GM18508 (cell line): ENCODE results near the gene CYSLTR1.
A peak's percentile ranks its signal among the peaks of the same experiment; 100 is the strongest.
"Not testable (repeated sequence)": the region's sequence is repeated elsewhere in the genome, so short reads cannot be mapped to it uniquely, and the experiment has no call there.

Experiments
- ATAC-seq: cut with Tn5 transposase; IDR thresholded peaks from one replicate; pipeline ENCODE4 v1.9.1; 2021; ENCODE audit warnings: moderate number of reproducible peaks; ENCODE audit not compliant: insufficient read depth, unreplicated experiment

Gene CYSLTR1, protein sequence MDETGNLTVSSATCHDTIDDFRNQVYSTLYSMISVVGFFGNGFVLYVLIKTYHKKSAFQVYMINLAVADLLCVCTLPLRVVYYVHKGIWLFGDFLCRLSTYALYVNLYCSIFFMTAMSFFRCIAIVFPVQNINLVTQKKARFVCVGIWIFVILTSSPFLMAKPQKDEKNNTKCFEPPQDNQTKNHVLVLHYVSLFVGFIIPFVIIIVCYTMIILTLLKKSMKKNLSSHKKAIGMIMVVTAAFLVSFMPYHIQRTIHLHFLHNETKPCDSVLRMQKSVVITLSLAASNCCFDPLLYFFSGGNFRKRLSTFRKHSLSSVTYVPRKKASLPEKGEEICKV

GRCh38 chrX:78327370-78328086 is at the start of gene CYSLTR1:
Gene CYSLTR1 (minus strand): TSS chrX:78327611. CDS start chrX:78273746, 53,865 bp downstream.
- ATAC-seq, result peak; percentile 41

GRCh38 chrX:78377186-78377585 is 49.8 kb upstream of the CYSLTR1 start:
- ATAC-seq, result no peak

- peak; percentile 81 for ATAC-seq
These were observed 48.5 kb upstream of the CYSLTR1 start for GRCh38 chrX:78375894-78376293.

DNA sequence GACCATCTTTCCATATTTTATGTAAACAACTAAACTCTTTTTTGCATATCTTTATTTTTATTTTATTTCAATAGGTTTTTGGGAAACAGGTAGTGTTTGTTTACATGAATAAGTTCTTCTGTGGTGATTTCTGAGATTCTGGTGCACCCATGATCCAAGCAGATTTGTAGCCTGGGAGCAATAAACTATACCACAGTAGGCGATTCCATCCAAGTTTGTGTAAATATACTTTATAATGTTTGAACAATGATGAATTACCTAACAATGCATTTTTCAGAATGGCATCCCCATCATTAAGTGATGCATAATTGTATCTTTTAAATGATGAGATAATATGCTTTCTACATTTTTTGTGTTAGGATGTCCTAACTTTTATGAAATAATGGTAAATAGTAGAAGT is 39.2 kb upstream of the CYSLTR1 start:
- no peak for ATAC-seq

GRCh38 chrX:78357342-78358055 is 30.1 kb upstream of the CYSLTR1 start:
- ATAC-seq, result no peak

DNA sequence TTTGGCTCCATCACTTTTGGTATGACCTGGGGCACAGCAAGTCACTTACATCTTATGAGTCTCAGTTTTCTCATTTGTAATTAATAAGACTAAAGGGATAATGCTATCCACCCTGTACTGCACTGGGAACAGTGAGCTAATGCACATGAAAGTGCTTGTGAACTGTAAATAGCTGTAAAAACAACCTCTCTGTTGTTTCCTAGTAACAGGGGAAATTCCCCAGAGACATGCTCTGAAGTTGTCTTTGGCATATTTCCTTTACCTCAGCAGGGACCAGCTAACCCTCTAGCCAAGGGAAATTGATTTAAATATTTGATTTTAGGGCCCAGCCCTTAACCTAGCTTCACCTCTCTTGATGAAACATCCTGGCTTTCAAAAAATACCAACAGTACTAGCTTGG is 6.1 kb upstream of the CYSLTR1 start:
- no peak for ATAC-seq

DNA sequence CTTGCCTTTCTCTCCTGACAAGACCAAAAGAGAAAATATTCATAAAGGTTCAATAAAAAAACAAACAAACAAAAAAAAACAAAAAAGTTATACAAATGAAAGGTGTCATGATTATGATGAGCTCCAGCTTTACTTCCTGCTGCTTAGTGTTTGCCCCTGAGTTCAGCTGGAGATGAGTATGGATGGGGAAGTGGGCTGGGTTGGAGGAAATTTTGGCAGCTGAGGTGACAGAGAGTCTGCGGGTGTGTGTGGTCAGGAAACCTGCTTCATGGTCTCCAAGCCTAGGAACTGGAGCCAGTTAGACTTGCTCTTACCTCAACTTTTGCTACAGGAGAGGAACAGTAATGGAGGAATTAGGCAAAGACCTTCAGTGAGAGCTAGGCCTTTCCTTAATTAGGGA is 4.3 kb upstream of the CYSLTR1 start:
- no peak for ATAC-seq

- peak; percentile 36 for ATAC-seq
These were observed 3.1 kb upstream of the CYSLTR1 start for GRCh38 chrX:78330540-78330939.

DNA sequence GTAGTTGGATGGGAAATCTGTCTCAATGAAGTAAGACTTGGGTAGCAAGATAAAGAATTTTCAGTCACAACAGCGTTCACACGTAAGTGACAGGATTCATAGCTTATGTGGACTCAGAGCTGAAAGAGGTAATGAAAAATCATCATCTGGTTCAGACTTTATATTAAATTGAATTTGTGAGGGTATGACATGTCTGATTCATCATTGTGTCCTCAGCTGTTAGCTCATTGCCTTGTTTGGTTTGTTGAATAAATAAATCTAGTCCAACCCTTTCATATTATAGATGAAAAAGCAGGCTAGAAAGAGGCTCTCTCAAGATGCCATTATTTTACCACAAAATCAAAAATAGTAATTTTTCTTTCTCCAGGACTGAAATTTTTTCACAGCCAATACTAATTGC is 2.7 kb upstream of the CYSLTR1 start:
- ATAC-seq, result no peak

DNA sequence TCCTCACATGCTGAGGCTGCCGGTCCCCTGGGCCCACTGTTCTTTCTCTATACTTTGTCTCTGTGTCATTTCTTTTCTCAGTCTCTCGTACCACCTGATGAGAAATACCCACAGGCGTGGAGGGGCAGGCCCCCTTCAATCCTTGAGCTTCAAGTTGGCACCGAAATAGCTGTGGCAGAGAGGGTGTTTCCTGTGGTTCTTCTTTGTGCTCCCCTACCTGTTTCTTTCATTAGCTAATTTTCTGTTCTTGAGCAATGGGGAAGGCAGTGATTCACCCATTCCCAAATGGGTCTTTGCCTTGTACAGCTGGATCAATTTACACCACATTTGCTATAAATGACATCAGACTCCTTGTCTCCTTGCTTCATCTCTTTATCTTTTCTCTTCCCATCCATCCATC is 2.1 kb upstream of the CYSLTR1 start:
- no peak for ATAC-seq

DNA sequence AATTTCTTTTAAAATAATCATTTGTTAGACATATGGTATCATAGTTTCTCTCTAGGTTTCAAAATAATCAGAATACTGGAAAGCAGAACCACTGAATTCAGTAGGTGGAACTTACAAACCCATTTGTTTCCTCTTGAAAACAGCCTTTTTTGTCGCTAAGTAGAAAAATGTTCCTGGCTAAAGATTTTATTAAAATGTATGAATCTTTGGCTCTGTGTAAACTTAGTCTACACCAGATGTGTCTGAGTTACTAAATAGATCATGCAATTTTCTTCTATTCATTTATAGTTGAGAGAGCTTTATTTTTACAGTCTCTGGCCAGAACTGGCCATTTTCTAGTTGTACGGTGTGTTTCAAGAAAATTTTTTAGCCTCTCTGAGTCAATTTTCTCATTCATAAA is 1.0 kb downstream of the CYSLTR1 start:
- ATAC-seq, result no peak

- no peak for ATAC-seq
These were observed 4.5 kb downstream of the CYSLTR1 start for GRCh38 chrX:78322863-78323262.

- ATAC-seq, result peak; percentile 94
These were observed 5.6 kb downstream of the CYSLTR1 start for GRCh38 chrX:78321809-78322208.

DNA sequence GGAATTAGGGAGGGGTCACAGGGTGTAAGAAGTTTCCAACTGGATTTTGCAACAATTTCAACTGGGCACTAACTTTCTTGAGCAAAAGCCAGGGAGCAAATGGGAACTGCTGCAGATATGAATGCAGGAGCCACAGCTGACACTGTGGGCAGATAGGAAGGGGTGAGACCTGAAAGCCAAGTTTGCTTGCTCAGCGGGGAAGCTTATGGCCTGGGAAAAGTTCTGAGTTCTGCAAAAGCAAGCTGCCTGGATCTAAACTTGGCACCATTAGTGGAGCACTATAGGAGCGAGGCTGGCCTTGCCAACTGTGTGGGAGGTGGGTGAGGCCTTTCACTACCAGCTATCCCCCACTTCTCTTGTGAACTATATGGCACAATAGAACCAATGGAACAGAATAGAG is 11.1 kb downstream of the CYSLTR1 start:
- ATAC-seq, result no peak

- ATAC-seq, result no peak
These were observed 11.7 kb downstream of the CYSLTR1 start for GRCh38 chrX:78315745-78316144.

DNA sequence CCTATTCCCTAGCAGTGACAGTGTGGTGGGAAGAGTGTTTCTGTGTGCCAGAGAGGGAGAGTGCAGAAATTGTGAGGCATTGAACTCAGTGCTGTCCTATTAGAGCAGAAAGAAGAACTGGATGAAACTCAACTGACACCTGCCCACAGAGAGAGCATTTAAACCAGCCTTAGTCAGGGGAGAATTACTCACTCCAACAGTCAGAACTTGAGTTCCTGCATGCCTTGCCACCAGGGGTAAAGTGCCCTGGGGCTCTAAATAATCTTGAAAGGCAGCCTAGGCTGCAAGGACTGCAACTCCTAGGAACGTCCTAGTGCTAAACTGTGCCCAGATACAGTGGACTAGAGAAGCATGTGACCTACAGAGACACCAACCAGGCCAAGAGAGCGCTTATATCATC is 12.8 kb downstream of the CYSLTR1 start:
- peak; percentile 67 for ATAC-seq

DNA sequence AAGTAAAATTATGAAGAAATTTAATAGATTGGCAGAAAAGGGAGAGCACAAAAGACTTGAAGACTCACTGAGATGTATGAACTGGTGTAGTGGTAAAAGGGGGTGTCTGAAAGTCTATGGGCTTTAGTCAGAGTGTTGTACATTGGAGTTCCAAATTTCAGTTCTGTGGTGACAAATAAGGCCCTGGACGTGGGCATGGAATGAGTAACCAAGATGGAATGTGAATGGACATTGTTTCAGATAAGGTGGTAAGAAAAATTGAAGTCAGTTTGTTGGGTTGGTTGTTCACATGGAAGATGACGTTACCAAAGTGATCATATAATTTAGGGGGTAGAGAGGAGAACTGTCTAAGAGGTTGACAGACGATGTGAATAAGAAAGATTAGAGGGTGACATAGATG is 13.9 kb downstream of the CYSLTR1 start:
- ATAC-seq, result no peak

GRCh38 chrX:78307665-78308064 is 19.7 kb downstream of the CYSLTR1 start:
- no peak for ATAC-seq

GRCh38 chrX:78303086-78303485 is 24.3 kb downstream of the CYSLTR1 start:
- ATAC-seq, result no peak

GRCh38 chrX:78300933-78301332 is 26.5 kb downstream of the CYSLTR1 start:
- ATAC-seq, result not testable (repeated sequence)

DNA sequence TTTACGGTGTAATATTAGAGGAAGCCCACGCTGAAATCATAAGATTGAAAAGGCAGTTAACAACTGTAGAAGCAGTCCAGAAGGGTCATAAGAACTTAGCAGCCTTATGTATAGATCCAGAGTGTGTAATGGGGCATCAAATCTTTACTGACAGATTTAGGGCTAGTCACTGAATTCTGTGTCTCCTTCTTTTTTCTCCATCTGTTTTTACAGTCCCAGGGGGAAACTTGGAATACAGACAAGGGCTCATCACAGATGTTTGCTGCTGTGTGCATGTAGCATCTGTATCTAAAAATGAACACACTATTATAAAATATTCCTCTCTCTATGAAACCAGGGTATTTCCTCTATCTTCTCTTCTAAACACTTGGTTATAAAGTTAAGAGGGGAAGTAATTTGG is 43.9 kb downstream of the CYSLTR1 start:
- ATAC-seq, result no peak
